GM13977 (cell line): ENCODE data around the gene PPM1J.

Source experiments
- DNase-seq: peaks from one replicate; pipeline ENCODE4 v3.0.0; 2012; ENCODE audit warnings: low spot score
- in situ Hi-C: fragments of 300-500 bp; cut with MboI; formaldehyde crosslinking; loops from one replicate; pipeline ENCODE4 v1.12.0; 2022; ENCODE audit warnings: low sequenced_read_pairs, low pct_unique_long_range_greater_than_20kb, mixed read lengths, inconsistent platforms; ENCODE audit not compliant: unreplicated experiment
- TF ChIP-seq, protein P1 (sequence below): IDR thresholded peaks from 2 replicates; pipeline ENCODE4 v1.5.1; 2012; ENCODE audit warnings: mild to moderate bottlenecking, control low read depth; ENCODE audit not compliant: insufficient read depth; ENCODE audit errors: extremely low read depth, missing control alignments

PPM1J gene

DNA sequence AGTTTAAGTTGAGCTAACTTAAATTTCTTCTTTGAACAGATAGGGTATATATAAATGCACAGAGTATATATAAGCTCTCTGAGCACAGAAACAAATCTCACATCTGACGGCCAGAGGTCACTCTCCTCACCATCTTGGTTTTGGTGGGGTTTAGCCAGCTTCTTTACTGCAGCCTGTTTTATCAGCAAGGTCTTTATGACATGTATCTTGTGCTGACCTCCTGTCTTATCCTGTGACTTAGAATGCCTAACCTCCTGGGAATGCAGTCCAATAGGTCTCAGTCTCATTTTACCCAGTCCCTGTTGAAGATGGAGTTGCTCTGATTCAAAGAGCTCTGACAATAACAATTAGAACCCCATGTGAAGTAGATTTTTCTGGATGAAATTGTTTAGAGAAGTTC lies 42.3 kb downstream of the PPM1J start:
- TF ChIP-seq, protein P1, sequence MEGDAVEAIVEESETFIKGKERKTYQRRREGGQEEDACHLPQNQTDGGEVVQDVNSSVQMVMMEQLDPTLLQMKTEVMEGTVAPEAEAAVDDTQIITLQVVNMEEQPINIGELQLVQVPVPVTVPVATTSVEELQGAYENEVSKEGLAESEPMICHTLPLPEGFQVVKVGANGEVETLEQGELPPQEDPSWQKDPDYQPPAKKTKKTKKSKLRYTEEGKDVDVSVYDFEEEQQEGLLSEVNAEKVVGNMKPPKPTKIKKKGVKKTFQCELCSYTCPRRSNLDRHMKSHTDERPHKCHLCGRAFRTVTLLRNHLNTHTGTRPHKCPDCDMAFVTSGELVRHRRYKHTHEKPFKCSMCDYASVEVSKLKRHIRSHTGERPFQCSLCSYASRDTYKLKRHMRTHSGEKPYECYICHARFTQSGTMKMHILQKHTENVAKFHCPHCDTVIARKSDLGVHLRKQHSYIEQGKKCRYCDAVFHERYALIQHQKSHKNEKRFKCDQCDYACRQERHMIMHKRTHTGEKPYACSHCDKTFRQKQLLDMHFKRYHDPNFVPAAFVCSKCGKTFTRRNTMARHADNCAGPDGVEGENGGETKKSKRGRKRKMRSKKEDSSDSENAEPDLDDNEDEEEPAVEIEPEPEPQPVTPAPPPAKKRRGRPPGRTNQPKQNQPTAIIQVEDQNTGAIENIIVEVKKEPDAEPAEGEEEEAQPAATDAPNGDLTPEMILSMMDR: no peak
- in situ Hi-C loops: no loop called here
- no peak for DNase-seq

DNA sequence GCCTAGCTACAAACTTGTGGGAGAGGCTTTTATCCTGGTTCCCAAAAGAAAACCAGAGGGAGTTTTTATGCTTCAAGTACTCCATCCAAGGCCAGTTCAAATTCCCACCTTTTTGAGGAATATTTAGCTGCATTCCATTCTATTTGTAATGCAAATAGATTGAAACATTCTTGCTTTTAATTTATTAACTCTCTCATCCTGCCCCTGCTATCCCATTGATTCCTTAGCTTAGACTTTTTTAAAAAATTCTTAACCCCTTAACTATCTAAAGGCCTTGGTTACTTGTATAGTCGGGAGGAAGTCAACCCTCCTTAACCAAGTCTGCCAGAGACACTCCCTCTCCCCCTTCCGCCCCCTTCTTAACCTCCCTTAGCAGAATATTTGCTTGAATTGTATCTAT lies 43.1 kb downstream of the PPM1J start:
- in situ Hi-C loops: no loop called here

DNA sequence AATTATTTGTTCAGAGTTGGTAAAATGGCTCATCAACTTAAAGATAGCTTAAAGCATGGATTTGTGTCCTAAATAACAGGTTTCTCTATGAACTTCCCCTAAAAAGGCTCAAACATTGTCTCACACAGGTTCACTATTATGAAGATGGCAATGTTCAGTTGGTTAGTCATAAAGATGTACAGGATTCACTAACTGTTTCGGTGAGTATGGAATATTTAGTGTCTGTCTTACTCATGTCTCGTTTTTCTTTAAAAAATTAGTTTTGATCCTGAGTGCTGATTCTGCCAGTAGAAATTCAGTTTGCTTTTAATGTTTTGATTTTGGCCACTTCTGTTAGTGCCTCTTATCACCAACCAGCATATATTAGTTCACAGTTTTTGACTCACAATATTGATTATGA lies 48.2 kb downstream of the PPM1J start:
- no peak for DNase-seq
- TF ChIP-seq, protein P1: no peak
- in situ Hi-C loops: no loop called here

More for the DNA sequence above, 43.1 kb downstream of the PPM1J start:
- TF ChIP-seq, protein P1: no peak
- no peak for DNase-seq

DNA sequence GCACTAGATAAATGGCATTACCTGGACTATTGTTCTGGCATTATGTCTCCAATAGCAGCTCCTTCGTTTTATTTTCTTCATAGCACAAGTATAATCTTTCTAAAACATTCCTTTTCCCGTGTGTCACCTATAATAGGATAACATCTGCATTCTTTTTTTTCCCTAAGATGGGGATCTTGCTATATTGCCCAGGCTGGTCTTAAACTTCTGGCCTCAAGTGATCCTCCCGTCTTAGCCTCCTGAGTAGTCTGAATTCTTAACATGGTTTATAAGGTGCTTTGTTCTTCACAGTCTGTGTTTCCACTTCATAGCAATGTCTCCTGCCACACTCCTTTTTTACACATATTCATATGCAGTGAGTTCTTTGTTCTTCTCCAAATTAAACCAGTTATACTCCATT lies 49.3 kb downstream of the PPM1J start:
- TF ChIP-seq, protein P1: no peak
- in situ Hi-C loops: no loop called here
- no peak for DNase-seq
